ENCODE results near the gene CBFA2T3. TPM values are rescaled to one million over a fixed set of nuclear protein-coding genes. Genes with fewer than 3 reads are reported as not detected.

The CBFA2T3 gene
- total RNA-seq, 1 experiment from 2014 or later = 13.7 TPM

- DNase-seq (ENCODE audit: low read depth, low spot score) (no peak), ATAC-seq (no peak)
- Histone ChIP-seq H3K36me3 (ENCODE audit: control insufficient read depth, insufficient read depth, low read length) (no peaks in the 10 kb centered on the region; the same call in 1 of the 2 replicates), H3K4me1 (ENCODE audit: control insufficient read depth, insufficient read depth, low read length) (no peaks in the 10 kb centered on the region), H3K9me3 (ENCODE audit: control insufficient read depth, insufficient read depth, low read depth, low read length) (no peaks in the 10 kb centered on the region), H3K4me3 (ENCODE audit: low read depth in 2 of 2, low read length in 2 of 2) (no peak overlapping the region), H3K27me3 (ENCODE audit: control insufficient read depth, insufficient read depth, low read length) (no peaks in the 10 kb centered on the region), H3K27ac (ENCODE audit: low read length) (no peak overlapping the region)
- ChIA-PET CTCF (no interaction called here), POLR2A (no interaction called here)
- TF ChIP-seq TCF7L2 (IDR thresholded peaks at IDR 0.05; ENCODE audit: low read depth, low read length) (no peak), REST (IDR thresholded peaks at IDR 0.05; ENCODE audit: insufficient read depth in 1 of 2, low read depth in 2 of 2, low read length in 1 of 2) (no peak), POLR2AphosphoS5 (IDR thresholded peaks at IDR 0.05; ENCODE audit: low read depth, low read length) (no peak), SIN3A (IDR thresholded peaks at IDR 0.05; ENCODE audit: borderline replicate concordance, insufficient read depth, low read depth, low read length) (no peak), CTCF (IDR thresholded peaks at IDR 0.05) (no peak)
- intact Hi-C loops (cut with micrococcal nuclease; ENCODE audit: unreplicated experiment) = no loop called here
- in situ Hi-C loops (cut with HindIII; ENCODE audit: low pct_unique_long_range_greater_than_20kb, low sequenced_read_pairs) = no loop called here
- no TSS peak for BruUV-seq (replicated peaks)
Observed at GRCh38 chr16:88862968-88863367, 114.0 kb downstream of the CBFA2T3 start.

- ChIA-PET POLR2A (no interaction called here), CTCF (no interaction called here)
- Histone ChIP-seq H3K4me3 (ENCODE audit: low read depth in 2 of 2, low read length in 2 of 2) (no peak overlapping the region), H3K27ac (ENCODE audit: low read length) (no peak overlapping the region), H3K36me3 (ENCODE audit: control insufficient read depth, insufficient read depth, low read length) (peaks cover 6% of the 10 kb centered on the region; the same call in 1 of the 2 replicates), H3K9me3 (ENCODE audit: control insufficient read depth, insufficient read depth, low read depth, low read length) (no peaks in the 10 kb centered on the region), H3K27me3 (ENCODE audit: control insufficient read depth, insufficient read depth, low read length) (no peaks in the 10 kb centered on the region), H3K4me1 (ENCODE audit: control insufficient read depth, insufficient read depth, low read length) (no peaks in the 10 kb centered on the region)
- no TSS peak for BruUV-seq (replicated peaks)
- in situ Hi-C loops (cut with HindIII; ENCODE audit: low pct_unique_long_range_greater_than_20kb, low sequenced_read_pairs) (no loop called here), intact Hi-C loops (cut with micrococcal nuclease; ENCODE audit: unreplicated experiment) (no loop called here)
- TF ChIP-seq POLR2AphosphoS5 (IDR thresholded peaks at IDR 0.05; ENCODE audit: low read depth, low read length) (no peak), REST (IDR thresholded peaks at IDR 0.05; ENCODE audit: insufficient read depth in 1 of 2, low read depth in 2 of 2, low read length in 1 of 2) (no peak), SIN3A (IDR thresholded peaks at IDR 0.05; ENCODE audit: borderline replicate concordance, insufficient read depth, low read depth, low read length) (no peak), CTCF (IDR thresholded peaks at IDR 0.05) (no peak), TCF7L2 (IDR thresholded peaks at IDR 0.05; ENCODE audit: low read depth, low read length) (no peak)
- ATAC-seq (no peak), DNase-seq (ENCODE audit: low read depth, low spot score) (no peak)
Observed at GRCh38 chr16:88861359-88861758, 115.6 kb downstream of the CBFA2T3 start.
